ENCODE data around the gene HGFAC.

Gene HGFAC

GRCh38 chr4:3494462-3494871 is 52.7 kb downstream of the HGFAC start:
- no peak overlapping the region for H3K4me3 ChIP-seq (ENCODE audit: low read depth, low read length)
- no peak for DNase-seq
- H3K9me3 ChIP-seq, result no peaks in the 10 kb centered on the region
- TF ChIP-seq CTCF (IDR thresholded peaks at IDR 0.05; ENCODE audit: low read depth, low read length), result no peak
- H3K27me3 ChIP-seq, result peaks cover 30% of the 10 kb centered on the region
- no peaks in the 10 kb centered on the region for H3K4me1 ChIP-seq
- H3K36me3 ChIP-seq, result no peaks in the 10 kb centered on the region

GRCh38 chr4:3495204-3495975 is 53.6 kb downstream of the HGFAC start:
- no peaks in the 10 kb centered on the region for H3K4me1 ChIP-seq
- no peaks in the 10 kb centered on the region for H3K9me3 ChIP-seq
- peaks cover 30% of the 10 kb centered on the region for H3K27me3 ChIP-seq
- H3K36me3 ChIP-seq, result no peaks in the 10 kb centered on the region
- no peak overlapping the region for H3K4me3 ChIP-seq (ENCODE audit: low read depth, low read length)
- no peak for DNase-seq
- no peak for TF ChIP-seq CTCF (IDR thresholded peaks at IDR 0.05; ENCODE audit: low read depth, low read length)

- no peak for DNase-seq
- peaks cover 30% of the 10 kb centered on the region for H3K27me3 ChIP-seq
- no peak for TF ChIP-seq CTCF (IDR thresholded peaks at IDR 0.05; ENCODE audit: low read depth, low read length)
- no peaks in the 10 kb centered on the region for H3K9me3 ChIP-seq
- no peak overlapping the region for H3K4me3 ChIP-seq (ENCODE audit: low read depth, low read length)
- H3K4me1 ChIP-seq, result no peaks in the 10 kb centered on the region
- no peaks in the 10 kb centered on the region for H3K36me3 ChIP-seq
Observed at GRCh38 chr4:3496021-3496420, 54.3 kb downstream of the HGFAC start.

- no peaks in the 10 kb centered on the region for H3K9me3 ChIP-seq
- no peak overlapping the region for H3K4me3 ChIP-seq (ENCODE audit: low read depth, low read length)
- no peak for DNase-seq
- no peaks in the 10 kb centered on the region for H3K36me3 ChIP-seq
- peaks cover 23% of the 10 kb centered on the region for H3K27me3 ChIP-seq
- no peak for TF ChIP-seq CTCF (IDR thresholded peaks at IDR 0.05; ENCODE audit: low read depth, low read length)
- no peaks in the 10 kb centered on the region for H3K4me1 ChIP-seq
Observed at GRCh38 chr4:3497095-3497494, 55.3 kb downstream of the HGFAC start.

- TF ChIP-seq CTCF (IDR thresholded peaks at IDR 0.05; ENCODE audit: low read depth, low read length), result no peak
- Histone ChIP-seq H3K36me3 (no peaks in the 10 kb centered on the region), H3K27me3 (peaks cover 16% of the 10 kb centered on the region), H3K9me3 (no peaks in the 10 kb centered on the region), H3K4me3 (ENCODE audit: low read depth, low read length) (no peak overlapping the region), H3K4me1 (no peaks in the 10 kb centered on the region)
- DNase-seq, result no peak
Observed at GRCh38 chr4:3497523-3498389, 56.0 kb downstream of the HGFAC start.

GRCh38 chr4:3498407-3498806 is 56.6 kb downstream of the HGFAC start:
- H3K36me3 ChIP-seq, result no peaks in the 10 kb centered on the region; the same call in none of the 2 replicates
- TF ChIP-seq CTCF (IDR thresholded peaks at IDR 0.05; ENCODE audit: low read depth, low read length), result no peak

More at GRCh38 chr4:3498407-3498806, 56.6 kb downstream of the HGFAC start:
- Histone ChIP-seq H3K27me3 (peaks cover 10% of the 10 kb centered on the region), H3K4me1 (no peaks in the 10 kb centered on the region), H3K4me3 (ENCODE audit: low read depth, low read length) (no peak overlapping the region), H3K9me3 (no peaks in the 10 kb centered on the region)
- DNase-seq, result no peak

All from BE2C (cell line).